Left lung (tissue), 10 donors: Measurements from ENCODE around the gene PLXDC2. TPM values are rescaled to one million over a fixed set of nuclear protein-coding genes. Genes with fewer than 3 reads are reported as not detected.

ENCODE experiments used
- ATAC-seq: fragments of 200-7000 bp; cut with Tn5 transposase; one replicate; pipeline ENCODE4 v1.9.1; 2020; ENCODE audit warnings: moderate library complexity
- DNase-seq, 4 donors: peaks; one replicate each; pipeline ENCODE4 v3.0.0-alpha.2; 2013 to 2020
- H3K27ac ChIP-seq, 2 donors: fragments of 200-600 bp; sonication (generic) in 1 of 2; one replicate each; pipeline versions ENCODE4 v1.5.0 to v1.8.0; 2020 to 2021
- H3K27me3 ChIP-seq, 2 donors: fragments of 200-600 bp; sonication (generic) in 1 of 2; one replicate each; pipeline versions ENCODE4 v1.5.0 to v1.8.0; 2020 to 2021
- H3K36me3 ChIP-seq, 2 donors: fragments of 200-600 bp; sonication (generic) in 1 of 2; one replicate each; pipeline versions ENCODE4 v1.5.0 to v1.8.0; 2020 to 2021
- H3K4me1 ChIP-seq, 2 donors: fragments of 200-600 bp; one replicate each; pipeline ENCODE4 v1.8.0; 2021
- H3K4me3 ChIP-seq, 2 donors: fragments of 200-600 bp; sonication (generic) in 1 of 2; one replicate each; pipeline versions ENCODE4 v1.5.0 to v1.8.0; 2020 to 2021; ENCODE audit warnings: mild to moderate bottlenecking in 1 of 2
- H3K9me3 ChIP-seq, 2 donors: fragments of 200-600 bp; sonication (generic) in 1 of 2; one replicate each; pipeline versions ENCODE4 v1.5.0 to v1.8.0; 2020 to 2021
- CTCF ChIP-seq, 2 donors: fragments of 200-600 bp; sonication (generic) in 1 of 2; IDR thresholded peaks; one replicate each; pipeline versions ENCODE4 v1.5.0 to v1.8.0; 2021; ENCODE audit warnings: antibody characterized with exemption in 2 of 2
- intact Hi-C, 2 donors: fragments of 100-400 bp; cut with DNase I; formaldehyde crosslinking; loops; one replicate each; pipeline versions ENCODE4 v1.11.2 to v1.14.2; 2022
- polyA plus RNA-seq, 6 donors: library from polyadenylated mRNA; unstranded; fragments of 120-200 nt; gene quantifications; one replicate each; pipeline ENCODE4 v1.2.1, GENCODE V29; 2013; ENCODE audit not compliant: insufficient read length in 6 of 6
- total RNA-seq, 2 donors: library from RNA; stranded (reverse); fragmentation: NEBNext Ultra II Directional; extraction: Animal tissue kit (Norgen Biotek cat#: 25700); gene quantifications; one replicate each; pipeline ENCODE4 v1.2.1, GENCODE V29; 2021
- donor health status: DM: no; HTN: yes; CAD: no.
- donor health status: DM: no; HTN: no; CAD: no.

PLXDC2 gene
- total and polyA plus RNA-seq, 8 donors: 85.3 to 127 (median 112) TPM

- no peak overlapping the region for H3K27ac ChIP-seq
- DNase-seq (no peak), ATAC-seq (no peak)
- H3K36me3 ChIP-seq: no peaks in the 10 kb centered on the region
- H3K4me3 ChIP-seq: no peak overlapping the region
- intact Hi-C loops: no loop called here
- no peak for TF ChIP-seq CTCF (IDR thresholded peaks at IDR 0.05)
- H3K27me3 ChIP-seq: no peaks in the 10 kb centered on the region
- H3K4me1 ChIP-seq: peaks cover 13 to 16% of the 10 kb centered on the region in 2 donors
- no peaks in the 10 kb centered on the region for H3K9me3 ChIP-seq
These were observed 118.9 kb downstream of the PLXDC2 start for GRCh38 chr10:19935176-19935575.

DNA sequence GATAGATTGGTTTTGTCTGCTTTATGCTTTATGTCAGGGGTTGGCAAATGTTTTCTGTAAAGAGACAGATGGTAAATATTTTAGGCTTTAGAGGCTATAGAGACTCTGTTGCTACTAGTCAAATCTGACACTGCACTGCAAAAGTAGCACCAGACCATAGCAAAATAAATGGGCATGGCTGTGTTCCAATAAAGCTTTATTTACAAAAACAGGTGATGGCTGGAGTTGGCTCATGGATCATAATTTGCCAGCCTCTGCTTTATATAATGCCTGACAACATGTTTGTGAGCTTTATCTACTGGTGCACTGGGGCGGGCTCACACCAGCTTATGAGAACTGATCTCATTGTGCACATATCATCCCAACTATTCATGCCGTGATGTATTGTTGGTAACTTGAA lies 120.1 kb downstream of the PLXDC2 start:
- no peaks in the 10 kb centered on the region for H3K27me3 ChIP-seq
- ATAC-seq: no peak
- TF ChIP-seq CTCF (IDR thresholded peaks at IDR 0.05): no peak
- no peaks in the 10 kb centered on the region for H3K9me3 ChIP-seq
- H3K36me3 ChIP-seq: no peaks in the 10 kb centered on the region
- no peak for DNase-seq
- H3K27ac ChIP-seq: no peak overlapping the region
- intact Hi-C loops: no loop called here
- H3K4me3 ChIP-seq: no peak overlapping the region
- H3K4me1 ChIP-seq: peaks cover 4 to 15% of the 10 kb centered on the region in 2 donors

DNA sequence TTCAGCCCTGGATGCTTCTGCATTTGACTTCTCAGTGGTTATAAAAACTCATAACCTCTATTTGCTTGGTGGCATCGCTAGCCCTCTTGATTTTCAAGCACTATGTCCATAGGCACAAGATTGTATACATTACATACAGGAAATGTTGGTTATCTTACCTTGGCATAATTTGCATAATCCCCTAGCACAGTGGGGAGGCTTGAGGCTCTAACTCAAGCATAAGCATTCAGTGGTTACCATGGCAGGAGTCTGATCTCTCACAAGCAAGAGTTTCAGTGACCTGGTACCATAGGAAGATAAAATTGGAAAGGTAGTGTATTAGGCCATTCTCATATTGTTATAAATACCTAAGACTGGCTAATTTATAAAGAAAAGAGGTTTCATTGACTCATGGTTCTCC lies 121.8 kb downstream of the PLXDC2 start:
- DNase-seq: no peak
- intact Hi-C loops: no loop called here
- H3K4me3 ChIP-seq: no peak overlapping the region

DNA sequence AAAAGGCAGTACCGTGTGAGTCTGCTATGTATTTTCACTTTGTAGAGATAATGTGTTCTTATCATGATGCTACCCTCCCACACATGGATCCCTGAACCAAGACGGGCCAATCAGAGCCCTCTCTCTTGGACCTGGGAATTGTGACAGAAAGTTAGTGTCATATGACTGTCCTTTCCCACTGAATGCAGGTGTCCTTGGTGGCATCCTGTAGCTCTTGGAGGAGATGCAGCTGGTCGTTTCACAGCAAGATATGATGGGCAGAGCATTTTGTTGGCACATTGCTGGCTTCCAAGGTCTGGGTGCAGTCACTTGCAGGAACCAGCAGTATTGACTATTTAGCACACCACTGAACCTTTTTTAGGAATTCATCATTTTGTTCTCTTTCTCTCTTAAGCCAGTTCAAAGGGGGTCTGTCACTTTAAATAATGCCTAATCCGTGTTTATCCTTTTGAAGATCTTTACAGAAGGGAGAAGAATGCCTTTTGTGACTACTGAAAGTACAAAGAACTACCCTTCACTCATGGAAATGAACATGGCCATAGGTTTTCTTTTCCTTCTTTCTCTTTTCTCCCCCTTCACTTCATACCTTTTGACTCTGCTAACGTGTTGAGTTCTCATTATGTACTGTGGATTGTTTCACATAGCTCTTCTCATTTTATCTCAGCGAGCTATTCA lies 125.1 kb downstream of the PLXDC2 start:
- no peak overlapping the region for H3K27ac ChIP-seq
- intact Hi-C loops: no loop called here
- no peaks in the 10 kb centered on the region for H3K36me3 ChIP-seq
- peaks cover 9 to 14% of the 10 kb centered on the region in 2 donors for H3K4me1 ChIP-seq
- no peak overlapping the region for H3K4me3 ChIP-seq
- TF ChIP-seq CTCF (IDR thresholded peaks at IDR 0.05): no peak
- no peaks in the 10 kb centered on the region for H3K27me3 ChIP-seq
- no peaks in the 10 kb centered on the region for H3K9me3 ChIP-seq
- DNase-seq (no peak), ATAC-seq (no peak)

More for the DNA sequence above, 121.8 kb downstream of the PLXDC2 start:
- Histone ChIP-seq H3K9me3 (no peaks in the 10 kb centered on the region), H3K4me1 (peaks cover 0 to 3% of the 10 kb centered on the region in 2 donors), H3K36me3 (no peaks in the 10 kb centered on the region), H3K27me3 (no peaks in the 10 kb centered on the region), H3K27ac (no peak overlapping the region)
- TF ChIP-seq CTCF (IDR thresholded peaks at IDR 0.05): no peak
- no peak for ATAC-seq

GRCh38 chr10:19944911-19945663 lies 128.9 kb downstream of the PLXDC2 start:
- no peaks in the 10 kb centered on the region for H3K9me3 ChIP-seq
- TF ChIP-seq CTCF (IDR thresholded peaks at IDR 0.05): no peak
- ATAC-seq: peak; percentile 16
- intact Hi-C loops: no loop called here
- DNase-seq: peak in 2 of 4 donors; percentile 56 to 70
- no peak overlapping the region for H3K4me3 ChIP-seq
- H3K36me3 ChIP-seq: no peaks in the 10 kb centered on the region
- H3K4me1 ChIP-seq: peaks cover 14 to 20% of the 10 kb centered on the region in 2 donors
- H3K27me3 ChIP-seq: no peaks in the 10 kb centered on the region
- peak overlapping the region in 1 of 2 donors; percentile 27 for H3K27ac ChIP-seq
